HepG2 (cell line): ENCODE results near the gene NUFIP2. TPM values are rescaled to one million over a fixed set of nuclear protein-coding genes. Genes with fewer than 3 reads are reported as not detected.
A peak's percentile ranks its signal among the peaks of the same experiment; 100 is the strongest.

Source experiments
- ATAC-seq: fragments of 200-7000 bp; cut with Tn5 transposase; 3 replicates; pipeline ENCODE4 v1.9.1; 2020; ENCODE audit warnings: mild to moderate bottlenecking, moderate library complexity
- BruUV-seq: library from RNA; stranded (reverse); fragments of 400-500 nt; replicated peaks from 2 replicates; lab custom pipeline; 2021; lab: Mats Ljungman, UMichigan
- CTCF ChIA-PET: fragments of 300-600 bp; formaldehyde crosslinking; extraction: SDS; loops from one replicate; lab custom pipeline; 2021; ENCODE audit warnings: low total read pairs, inconsistent platforms, low intra/inter-chr PET ratio; lab: Yijun Ruan, JAX
- POLR2A ChIA-PET: fragments of 350-600 bp; sonication (Branson Sonifier 250); formaldehyde crosslinking; loops from one replicate; lab custom pipeline; 2020; ENCODE audit warnings: antibody characterized with exemption, inconsistent platforms; lab: Yijun Ruan, JAX
- DNase-seq: peaks from one replicate; pipeline ENCODE4 v3.0.0-alpha.2; 2015; ENCODE audit warnings: low spot score
- FAIRE-seq: peaks from 3 replicates; lab custom pipeline; 2011; peaks lifted over from hg19 to GRCh38; lab: Jason Lieb, UNC
- H2AFZ ChIP-seq: one replicate; pipeline ENCODE4 v1.6.1; 2011; ENCODE audit warnings: low read length, inconsistent platforms
- H3K27ac ChIP-seq: fragments of 300-600 bp; 3 replicates; pipeline ENCODE4 v1.8.0; 2011; ENCODE audit warnings: mixed run types, mild to moderate bottlenecking, mixed read lengths, low read length, inconsistent platforms; ENCODE audit not compliant: insufficient read depth; ENCODE audit errors: extremely low read length
- H3K27me3 ChIP-seq, 2 experiments: fragments of 200-600 bp in 1 of 2; 2 replicates in 1 of 2; 3 replicates in 1 of 2; pipeline versions ENCODE4 v1.6.0 to v1.8.0; 2011; ENCODE audit warnings: low read length in 2 of 2, mild to moderate bottlenecking in 2 of 2, moderate library complexity in 2 of 2, inconsistent platforms in 1 of 2; ENCODE audit not compliant: insufficient read depth in 2 of 2, control insufficient read depth in 1 of 2
- H3K36me3 ChIP-seq, 2 experiments: fragments of 200-600 bp in 1 of 2; replicated peaks in 1 of 2; 2 replicates in 1 of 2; 3 replicates in 1 of 2; pipeline versions ENCODE4 v1.5.1 to v1.8.0; 2011; ENCODE audit warnings: low read length in 2 of 2, inconsistent platforms in 1 of 2; ENCODE audit not compliant: insufficient read depth in 2 of 2, control insufficient read depth in 1 of 2
- H3K4me1 ChIP-seq: 2 replicates; pipeline ENCODE4 v1.5.1; 2012; ENCODE audit warnings: low read length, inconsistent platforms; ENCODE audit not compliant: insufficient read depth
- H3K4me2 ChIP-seq: 2 replicates; pipeline ENCODE4 v1.6.0; 2011; ENCODE audit warnings: low read depth, low read length, inconsistent platforms
- H3K4me3 ChIP-seq, 3 experiments: fragments of 200-600 bp in 1 of 3; sonication (generic), shearing (Covaris generic) in 1 of 3; replicated peaks in 1 of 3; 2 replicates each; pipeline ENCODE4 v1.5.1; 2011 to 2016; ENCODE audit warnings: low read length in 3 of 3, inconsistent platforms in 2 of 3, low read depth in 2 of 3, mild to moderate bottlenecking in 2 of 3, control low read depth in 1 of 3, mixed read lengths in 1 of 3; ENCODE audit not compliant: insufficient read depth in 1 of 3
- H3K79me2 ChIP-seq: one replicate; pipeline ENCODE4 v1.6.1; 2011; ENCODE audit warnings: low read length, inconsistent platforms; ENCODE audit not compliant: insufficient read depth
- H3K9ac ChIP-seq: 2 replicates; pipeline ENCODE4 v1.6.0; 2011; ENCODE audit warnings: mild to moderate bottlenecking, low read depth, low read length, inconsistent platforms; ENCODE audit not compliant: insufficient read depth
- H3K9me3 ChIP-seq: 2 replicates; pipeline ENCODE4 v1.5.1; 2012; ENCODE audit warnings: mild to moderate bottlenecking, low read length
- H4K20me1 ChIP-seq: 2 replicates; pipeline ENCODE4 v1.6.0; 2011; ENCODE audit warnings: inconsistent platforms, mild to moderate bottlenecking, low read length, moderate library complexity; ENCODE audit not compliant: insufficient read depth
- ATAD3A ChIP-seq: sonication (generic); formaldehyde crosslinking; IDR thresholded peaks from 2 replicates; pipeline ENCODE4 v1.4.0; 2020; ENCODE audit warnings: missing genetic modification reagents
- ATF7-NPFF ChIP-seq: sonication (generic); formaldehyde crosslinking; IDR thresholded peaks from 2 replicates; pipeline ENCODE4 v1.8.1; 2023; ENCODE audit warnings: mild to moderate bottlenecking, low read depth, missing genetic modification reagents, moderate library complexity
- CTCF ChIP-seq: sonication (generic); formaldehyde crosslinking; IDR thresholded peaks from 2 replicates; pipeline ENCODE4 v1.5.0; 2020; ENCODE audit warnings: mild to moderate bottlenecking, missing genetic modification reagents, moderate library complexity
- FOXC1 ChIP-seq: sonication (generic); formaldehyde crosslinking; IDR thresholded peaks from 2 replicates; pipeline ENCODE4 v1.8.0; 2022; ENCODE audit warnings: mild to moderate bottlenecking, missing genetic modification reagents, borderline replicate concordance
- JUNB ChIP-seq: sonication (generic); formaldehyde crosslinking; IDR thresholded peaks from 2 replicates; pipeline ENCODE4 v1.8.0; 2022; ENCODE audit warnings: missing genetic modification reagents, mild to moderate bottlenecking, borderline replicate concordance
- MTA3 ChIP-seq: sonication (generic); formaldehyde crosslinking; IDR thresholded peaks from 2 replicates; pipeline ENCODE4 v1.4.0; 2020; ENCODE audit warnings: missing genetic modification reagents
- MYNN ChIP-seq: sonication (generic); formaldehyde crosslinking; IDR thresholded peaks from 2 replicates; pipeline ENCODE4 v1.4.0; 2020; ENCODE audit warnings: mild to moderate bottlenecking, low read depth, missing genetic modification reagents
- SKI ChIP-seq: fragments of 450-650 bp; IDR thresholded peaks from one replicate; pipeline ENCODE4 v1.6.1; 2018; ENCODE audit warnings: mild to moderate bottlenecking; ENCODE audit not compliant: partially characterized antibody
- STAG1 ChIP-seq: sonication (generic); formaldehyde crosslinking; IDR thresholded peaks from 2 replicates; pipeline ENCODE4 v1.4.0; 2020; ENCODE audit warnings: missing genetic modification reagents
- TEAD2 ChIP-seq: sonication (generic); formaldehyde crosslinking; IDR thresholded peaks from 2 replicates; pipeline ENCODE4 v1.9.0; 2021; ENCODE audit warnings: missing genetic modification reagents
- ZNF3 ChIP-seq: IDR thresholded peaks from 2 replicates; pipeline ENCODE4 v1.7.0; 2017; ENCODE audit warnings: inconsistent platforms
- ZNF605 ChIP-seq: sonication (generic); formaldehyde crosslinking; IDR thresholded peaks from 2 replicates; pipeline ENCODE4 v1.8.0; 2022; ENCODE audit warnings: mild to moderate bottlenecking, missing genetic modification reagents
- ZNF703 ChIP-seq: sonication (generic); formaldehyde crosslinking; IDR thresholded peaks from 2 replicates; pipeline ENCODE4 v1.5.1; 2020; ENCODE audit warnings: missing genetic modification reagents, mild to moderate bottlenecking, moderate library complexity, borderline replicate concordance
- WGBS: methylation state at CpG from one replicate; pipeline ENCODE4 v1.1.6; 2017; ENCODE audit warnings: low lambda C conversion rate; 5-methylcytosine and 5-hydroxymethylcytosine counted together
- in situ Hi-C: cut with HindIII; loops from 2 replicates; pipeline ENCODE4 v1.10.0; 2017; ENCODE audit warnings: low pct_unique_long_range_greater_than_20kb; ENCODE audit not compliant: extremely low pct_ligation_motif_present
- intact Hi-C: fragments of 100-400 bp; cut with micrococcal nuclease; formaldehyde crosslinking; loops from one replicate; pipeline ENCODE4 v1.10.0; 2022; ENCODE audit not compliant: unreplicated experiment
- polyA plus RNA-seq, 8 experiments: library from polyadenylated mRNA; depleted of rRNA in 3 of 8; stranded (reverse) in 7 of 8; unstranded in 1 of 8; fragments of >200 nt; fragmentation: Illumina TruSeq in 4 of 8; extraction: Trizol in 4 of 8; gene quantifications; 2 replicates each; pipeline versions ENCODE4 v1.2.1 to v1.2.3, GENCODE V29; 2011 to 2016; ENCODE audit warnings: low read depth in 4 of 8, missing spikeins in 1 of 8, mixed read lengths in 1 of 8; ENCODE audit not compliant: insufficient read depth in 1 of 8
- total RNA-seq, 5 experiments: library from RNA; depleted of rRNA; stranded (reverse); fragments of >200 nt; fragmentation: Illumina TruSeq; extraction: Trizol; gene quantifications; 2 replicates each; pipeline ENCODE4 v1.2.3, GENCODE V29; 2016; ENCODE audit warnings: low read depth in 1 of 5

NUFIP2 gene
- total and polyA plus RNA-seq, 2 of the 13 experiments (the other 11 are each of a cell fraction or from before 2014, with no cell fraction given) = 10.3 to 30.8 TPM

GRCh38 chr17:29245401-29245800, 48.5 kb downstream of the NUFIP2 start:
- BruUV-seq = no TSS peak
- no peaks in the 10 kb centered on the region for H3K79me2 ChIP-seq
- H3K4me3 ChIP-seq = no peak overlapping the region
- H3K36me3 ChIP-seq = no peaks in the 10 kb centered on the region
- CTCF ChIA-PET = no interaction called here
- H4K20me1 ChIP-seq = no peaks in the 10 kb centered on the region
- in situ Hi-C loops = no loop called here
- H3K27ac ChIP-seq = no peak overlapping the region
- POLR2A ChIA-PET = no interaction called here
- peaks cover 13% of the 10 kb centered on the region for H3K4me1 ChIP-seq
- TF ChIP-seq ZNF3 (CRISPR knock-in tag) (no peak), MYNN (no peak), FOXC1 (CRISPR knock-in tag) (no peak), ZNF605 (CRISPR knock-in tag) (no peak), ATAD3A (no peak), MTA3 (CRISPR knock-in tag) (no peak), ATF7-NPFF (CRISPR knock-in tag) (no peak), TEAD2 (CRISPR knock-in tag) (no peak), ZNF703 (CRISPR knock-in tag) (no peak)
- TF ChIP-seq, all 625 proteins: peak for 0
- Histone ChIP-seq H3K9me3 (no peaks in the 10 kb centered on the region), H3K9ac (no peak overlapping the region), H3K4me2 (no peak overlapping the region), H2AFZ (no peak overlapping the region), H3K27me3 (no peaks in the 10 kb centered on the region)
- no peak for FAIRE-seq
- intact Hi-C loops = no loop called here
- no peak for DNase-seq
- 52% methylated on average over 6 of the region's 6 CpGs for WGBS
- no peak for ATAC-seq

- no peak overlapping the region for H3K9ac ChIP-seq
- ATAC-seq = peak; percentile 70
- no peak overlapping the region for H3K4me2 ChIP-seq
- in situ Hi-C loops = no loop called here
- intact Hi-C loops = no loop called here
- no peaks in the 10 kb centered on the region for H3K79me2 ChIP-seq
- peak; percentile 76 for FAIRE-seq
- H3K9me3 ChIP-seq = no peaks in the 10 kb centered on the region
- H3K4me1 ChIP-seq = peaks cover 14% of the 10 kb centered on the region
- H2AFZ ChIP-seq = no peak overlapping the region
- WGBS = 3% methylated on average over 3 of the region's 4 CpGs
- H3K4me3 ChIP-seq = no peak overlapping the region
- H3K27ac ChIP-seq = no peak overlapping the region
- ChIA-PET POLR2A (no interaction called here), CTCF (interaction anchor here (1.1 kb wide), 1 partner anchor 47 kb away, joined by 6 read pairs; no protein-coding TSS in a partner anchor)
- H3K36me3 ChIP-seq = no peaks in the 10 kb centered on the region
- H4K20me1 ChIP-seq = no peaks in the 10 kb centered on the region
- DNase-seq = peak; percentile 30
- TF ChIP-seq JUNB (CRISPR knock-in tag) (no peak), STAG1 (peak; percentile 41), SKI (no peak), CTCF (peak; percentile 54)
- H3K27me3 ChIP-seq = no peaks in the 10 kb centered on the region
- BruUV-seq = no TSS peak
These were observed 50.2 kb downstream of the NUFIP2 start for GRCh38 chr17:29243792-29244191.
